GM18868 (cell line): ENCODE data around the gene HLA-A.

Source experiments
- ATAC-seq: cut with Tn5 transposase; IDR thresholded peaks from one replicate; pipeline ENCODE4 v1.9.1; 2021; ENCODE audit warnings: mild to moderate bottlenecking, moderate library complexity; ENCODE audit not compliant: unreplicated experiment

Gene HLA-A

GRCh38 chr6:29984232-29984631 is 41.9 kb downstream of the HLA-A start:
- no peak for ATAC-seq

- ATAC-seq, result no peak
Measured at GRCh38 chr6:29984992-29985391, 42.7 kb downstream of the HLA-A start.

GRCh38 chr6:29986179-29986781 is 43.9 kb downstream of the HLA-A start:
- no peak for ATAC-seq

GRCh38 chr6:29989211-29989610 is 46.9 kb downstream of the HLA-A start:
- ATAC-seq, result no peak

- ATAC-seq, result no peak
Measured at GRCh38 chr6:29990931-29991330, 48.6 kb downstream of the HLA-A start.

GRCh38 chr6:29992807-29993206 is 50.5 kb downstream of the HLA-A start:
- no peak for ATAC-seq

GRCh38 chr6:29994826-29995225 is 52.5 kb downstream of the HLA-A start:
- ATAC-seq, result no peak

GRCh38 chr6:29995340-29995777 is 53.0 kb downstream of the HLA-A start:
- ATAC-seq, result no peak
